GM10266 (cell line): ENCODE measurements around the gene PPP1R14D.

Experiments
- DNase-seq: peaks from one replicate; pipeline ENCODE4 v3.0.0; 2012; ENCODE audit errors: extremely low spot score
- TF ChIP-seq, protein P1 (sequence below): IDR thresholded peaks from 2 replicates; pipeline ENCODE4 v1.5.1; 2012; ENCODE audit warnings: mild to moderate bottlenecking, low read depth; ENCODE audit not compliant: control insufficient read depth, insufficient read depth; ENCODE audit errors: missing control alignments

Gene PPP1R14D

GRCh38 chr15:40815042-40815698 lies 13.3 kb downstream of the PPP1R14D start:
- TF ChIP-seq, protein P1, sequence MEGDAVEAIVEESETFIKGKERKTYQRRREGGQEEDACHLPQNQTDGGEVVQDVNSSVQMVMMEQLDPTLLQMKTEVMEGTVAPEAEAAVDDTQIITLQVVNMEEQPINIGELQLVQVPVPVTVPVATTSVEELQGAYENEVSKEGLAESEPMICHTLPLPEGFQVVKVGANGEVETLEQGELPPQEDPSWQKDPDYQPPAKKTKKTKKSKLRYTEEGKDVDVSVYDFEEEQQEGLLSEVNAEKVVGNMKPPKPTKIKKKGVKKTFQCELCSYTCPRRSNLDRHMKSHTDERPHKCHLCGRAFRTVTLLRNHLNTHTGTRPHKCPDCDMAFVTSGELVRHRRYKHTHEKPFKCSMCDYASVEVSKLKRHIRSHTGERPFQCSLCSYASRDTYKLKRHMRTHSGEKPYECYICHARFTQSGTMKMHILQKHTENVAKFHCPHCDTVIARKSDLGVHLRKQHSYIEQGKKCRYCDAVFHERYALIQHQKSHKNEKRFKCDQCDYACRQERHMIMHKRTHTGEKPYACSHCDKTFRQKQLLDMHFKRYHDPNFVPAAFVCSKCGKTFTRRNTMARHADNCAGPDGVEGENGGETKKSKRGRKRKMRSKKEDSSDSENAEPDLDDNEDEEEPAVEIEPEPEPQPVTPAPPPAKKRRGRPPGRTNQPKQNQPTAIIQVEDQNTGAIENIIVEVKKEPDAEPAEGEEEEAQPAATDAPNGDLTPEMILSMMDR: no peak
- no peak for DNase-seq

GRCh38 chr15:40812721-40813425 lies 15.6 kb downstream of the PPP1R14D start:
- TF ChIP-seq, protein P1: no peak

DNA sequence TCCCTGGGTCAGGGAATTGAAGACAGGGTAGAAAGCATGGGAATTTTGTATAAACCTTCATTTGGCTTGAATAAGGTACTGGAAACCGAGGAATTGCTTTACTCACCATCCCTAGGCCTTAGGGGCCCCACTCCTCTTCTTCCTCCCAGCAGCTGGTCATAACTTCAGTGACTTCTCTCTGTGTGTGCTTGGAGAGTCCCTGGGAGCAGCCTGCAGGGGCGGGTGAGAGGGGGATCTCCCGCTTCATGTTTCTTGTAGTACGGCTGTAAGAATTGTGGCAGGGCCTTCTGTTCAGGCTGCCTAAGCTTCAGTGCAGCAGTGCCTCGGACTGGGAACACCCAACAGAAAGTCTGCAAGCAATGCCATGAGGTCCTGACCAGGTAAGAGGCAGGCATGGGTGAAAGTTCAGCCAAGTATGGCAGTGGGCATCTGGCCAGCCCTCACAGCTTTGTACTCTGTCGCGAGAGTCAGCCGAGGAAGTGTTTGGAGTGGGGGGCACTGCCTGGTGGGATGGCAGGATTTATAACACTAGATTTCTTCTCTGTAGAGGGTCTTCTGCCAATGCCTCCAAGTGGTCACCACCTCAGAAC lies 19.6 kb downstream of the PPP1R14D start:
- DNase-seq: peak; percentile 25
- TF ChIP-seq, protein P1: no peak

More at GRCh38 chr15:40812721-40813425, 15.6 kb downstream of the PPP1R14D start:
- no peak for DNase-seq

GRCh38 chr15:40807888-40808461 lies 20.5 kb downstream of the PPP1R14D start:
- no peak for DNase-seq
- TF ChIP-seq, protein P1: no peak

- TF ChIP-seq, protein P1: no peak
- DNase-seq: peak; percentile 86
Measured at GRCh38 chr15:40807028-40807887, 21.2 kb downstream of the PPP1R14D start, which contains the start of the genes DNAJC17 and ZFYVE19. Gene DNAJC17 (minus strand): TSS chr15:40807473. CDS start chr15:40807446, 27 bp downstream. Gene ZFYVE19 (plus strand): TSS chr15:40807089. CDS start chr15:40807590, 501 bp downstream.

GRCh38 chr15:40806672-40807027 lies 21.9 kb downstream of the PPP1R14D start:
- TF ChIP-seq, protein P1: no peak

More at GRCh38 chr15:40806672-40807027, 21.9 kb downstream of the PPP1R14D start:
- DNase-seq: no peak
